H9 (cell line): ENCODE data around the gene DNAJB5. TPM values are rescaled to one million over a fixed set of nuclear protein-coding genes. Genes with fewer than 3 reads are reported as not detected.

ENCODE experiments used
- DNase-seq: peaks from one replicate; pipeline ENCODE4 v3.0.0-alpha.2; 2017
- H2AFZ ChIP-seq: one replicate; pipeline ENCODE4 v1.6.1; 2013; ENCODE audit warnings: mild to moderate bottlenecking, low read length, control low read depth, moderate library complexity
- H2AK5ac ChIP-seq: 2 replicates; pipeline ENCODE4 v1.6.1; 2013; ENCODE audit warnings: low read length, control low read depth, mixed read lengths; ENCODE audit not compliant: insufficient read length
- H2BK120ac ChIP-seq: one replicate; pipeline ENCODE4 v1.6.1; 2013; ENCODE audit warnings: low read depth, mild to moderate bottlenecking, low read length, control low read depth, inconsistent platforms; ENCODE audit not compliant: poor library complexity, severe bottlenecking
- H2BK12ac ChIP-seq: 2 replicates; pipeline ENCODE4 v1.6.1; 2013; ENCODE audit warnings: low read length, control low read depth, mixed read lengths, low read depth; ENCODE audit not compliant: insufficient read length
- H2BK15ac ChIP-seq: 2 replicates; pipeline ENCODE4 v1.6.1; 2013; ENCODE audit warnings: low read depth, low read length, control low read depth
- H2BK20ac ChIP-seq: one replicate; pipeline ENCODE4 v1.6.1; 2013; ENCODE audit warnings: low read depth, mild to moderate bottlenecking, low read length, control low read depth, inconsistent platforms; ENCODE audit not compliant: poor library complexity, severe bottlenecking
- H2BK5ac ChIP-seq: 2 replicates; pipeline ENCODE4 v1.6.1; 2013; ENCODE audit warnings: low read length, control low read depth, mixed read lengths; ENCODE audit not compliant: insufficient read length
- H3K14ac ChIP-seq: 2 replicates; pipeline ENCODE4 v1.6.1; 2013; ENCODE audit warnings: low read length, control low read depth; ENCODE audit not compliant: insufficient read depth
- H3K18ac ChIP-seq: 2 replicates; pipeline ENCODE4 v1.6.1; 2013; ENCODE audit warnings: low read depth, mild to moderate bottlenecking, mixed read lengths, low read length, control low read depth; ENCODE audit not compliant: insufficient read length
- H3K23ac ChIP-seq: 2 replicates; pipeline ENCODE4 v1.6.1; 2013; ENCODE audit warnings: low read length, control low read depth, mixed read lengths, low read depth; ENCODE audit not compliant: insufficient read length
- H3K23me2 ChIP-seq: 2 replicates; pipeline ENCODE4 v1.6.1; 2013; ENCODE audit warnings: low read depth, mild to moderate bottlenecking, mixed read lengths, low read length, control low read depth; ENCODE audit not compliant: insufficient read length, poor library complexity, severe bottlenecking
- H3K27ac ChIP-seq: 2 replicates; pipeline ENCODE4 v1.5.1; 2013; ENCODE audit warnings: low read length, control low read depth, mixed read lengths, low read depth; ENCODE audit not compliant: insufficient read length
- H3K27me3 ChIP-seq: 2 replicates; pipeline ENCODE4 v1.6.1; 2013; ENCODE audit warnings: low read length, control low read depth, inconsistent platforms; ENCODE audit not compliant: insufficient read depth
- H3K4ac ChIP-seq: 2 replicates; pipeline ENCODE4 v1.6.1; 2013; ENCODE audit warnings: low read depth, mild to moderate bottlenecking, control low read depth, inconsistent platforms, low read length, moderate library complexity
- H3K4me1 ChIP-seq: 2 replicates; pipeline ENCODE4 v1.6.1; 2013; ENCODE audit warnings: low read length, control low read depth, inconsistent platforms; ENCODE audit not compliant: insufficient read depth
- H3K4me2 ChIP-seq: 2 replicates; pipeline ENCODE4 v1.6.1; 2013; ENCODE audit warnings: low read length, control low read depth, mixed read lengths; ENCODE audit not compliant: insufficient read length, insufficient read depth
- H3K56ac ChIP-seq: 2 replicates; pipeline ENCODE4 v1.6.1; 2013; ENCODE audit warnings: low read depth, mild to moderate bottlenecking, mixed read lengths, low read length, control low read depth; ENCODE audit not compliant: insufficient read length
- H3K79me1 ChIP-seq: 2 replicates; pipeline ENCODE4 v1.6.1; 2013; ENCODE audit warnings: low read depth, mild to moderate bottlenecking, moderate library complexity, low read length, control low read depth, inconsistent platforms; ENCODE audit not compliant: insufficient read depth, poor library complexity, severe bottlenecking
- H3K79me2 ChIP-seq: 2 replicates; pipeline ENCODE4 v1.6.1; 2013; ENCODE audit warnings: low read length, control low read depth, inconsistent platforms; ENCODE audit not compliant: insufficient read depth
- H3K9ac ChIP-seq: 2 replicates; pipeline ENCODE4 v1.6.1; 2013; ENCODE audit warnings: low read length, control low read depth, mixed read lengths; ENCODE audit not compliant: insufficient read length; ENCODE audit errors: extremely low read depth
- H3K9me3 ChIP-seq: one replicate; pipeline ENCODE4 v1.6.1; 2013; ENCODE audit warnings: low read depth, low read length, inconsistent platforms; ENCODE audit not compliant: control insufficient read depth
- H3T11ph ChIP-seq: one replicate; pipeline ENCODE4 v1.6.1; 2013; ENCODE audit warnings: mild to moderate bottlenecking, low read length, control low read depth, inconsistent platforms
- H4K20me1 ChIP-seq: one replicate; pipeline ENCODE4 v1.6.1; 2013; ENCODE audit not compliant: control insufficient read depth, insufficient read length, insufficient read depth
- H4K5ac ChIP-seq: 2 replicates; pipeline ENCODE4 v1.6.1; 2013; ENCODE audit warnings: low read depth, mild to moderate bottlenecking, mixed read lengths, low read length, control low read depth; ENCODE audit not compliant: insufficient read length
- H4K8ac ChIP-seq: replicated peaks from 2 replicates; pipeline ENCODE4 v1.6.1; 2013; ENCODE audit warnings: low read length, control low read depth, mixed read lengths, low read depth; ENCODE audit not compliant: insufficient read length
- H4K91ac ChIP-seq: 2 replicates; pipeline ENCODE4 v1.6.1; 2013; ENCODE audit warnings: low read depth, mild to moderate bottlenecking, moderate library complexity, mixed read lengths, low read length, control low read depth; ENCODE audit not compliant: insufficient read length
- H3K27ac Mint-ChIP-seq, 3 experiments: 2 replicates in 2 of 3; 3 replicates in 1 of 3; pipeline ENCODE4 v1.8.0; 2020 to 2021; ENCODE audit warnings: mixed read lengths in 3 of 3, mild to moderate bottlenecking in 1 of 3, moderate library complexity in 1 of 3
- H3K27me3 Mint-ChIP-seq: 2 replicates; pipeline ENCODE4 v1.8.0; 2021; ENCODE audit warnings: low read depth, mild to moderate bottlenecking, moderate library complexity, mixed read lengths
- H3K36me3 Mint-ChIP-seq, 3 experiments: 2 replicates in 2 of 3; 3 replicates in 1 of 3; pipeline ENCODE4 v1.8.0; 2020 to 2021; ENCODE audit warnings: low read depth in 3 of 3, mixed read lengths in 3 of 3; ENCODE audit not compliant: insufficient read depth in 1 of 3
- H3K4me1 Mint-ChIP-seq, 2 experiments: 2 replicates each; pipeline ENCODE4 v1.8.0; 2020; ENCODE audit warnings: mixed read lengths in 2 of 2
- H3K4me3 Mint-ChIP-seq, 2 experiments: 2 replicates in 1 of 2; 3 replicates in 1 of 2; pipeline ENCODE4 v1.8.0; 2020 to 2021; ENCODE audit warnings: mild to moderate bottlenecking in 2 of 2, mixed read lengths in 2 of 2, moderate library complexity in 1 of 2
- H3K9me3 Mint-ChIP-seq, 2 experiments: 2 replicates in 1 of 2; 3 replicates in 1 of 2; pipeline ENCODE4 v1.8.0; 2020; ENCODE audit warnings: mild to moderate bottlenecking in 2 of 2, mixed read lengths in 2 of 2, moderate library complexity in 1 of 2
- WGBS: extraction: QIAGEN DNeasy Blood & Tissue Kit; methylation state at CpG from one replicate; pipeline ENCODE4 v1.1.7; 2013; ENCODE audit warnings: missing lambda C conversion rate, low lambda C conversion rate, mixed read lengths; ENCODE audit not compliant: insufficient read length; ENCODE audit errors: extremely low coverage; 5-methylcytosine and 5-hydroxymethylcytosine counted together
- total RNA-seq: library from RNA; stranded (reverse); gene quantifications from 2 replicates; pipeline ENCODE4 v1.2.1, GENCODE V29; 2021
- TF ChIP-seq, protein P1 (sequence below): fragments of 200-600 bp; sonication (generic); conservative IDR thresholded peaks from 3 replicates; pipeline ENCODE4 v1.8.0; 2021; ENCODE audit warnings: antibody characterized with exemption, mild to moderate bottlenecking

DNAJB5 gene
- total RNA-seq, 1 experiment from 2014 or later = 38.9 TPM

DNA sequence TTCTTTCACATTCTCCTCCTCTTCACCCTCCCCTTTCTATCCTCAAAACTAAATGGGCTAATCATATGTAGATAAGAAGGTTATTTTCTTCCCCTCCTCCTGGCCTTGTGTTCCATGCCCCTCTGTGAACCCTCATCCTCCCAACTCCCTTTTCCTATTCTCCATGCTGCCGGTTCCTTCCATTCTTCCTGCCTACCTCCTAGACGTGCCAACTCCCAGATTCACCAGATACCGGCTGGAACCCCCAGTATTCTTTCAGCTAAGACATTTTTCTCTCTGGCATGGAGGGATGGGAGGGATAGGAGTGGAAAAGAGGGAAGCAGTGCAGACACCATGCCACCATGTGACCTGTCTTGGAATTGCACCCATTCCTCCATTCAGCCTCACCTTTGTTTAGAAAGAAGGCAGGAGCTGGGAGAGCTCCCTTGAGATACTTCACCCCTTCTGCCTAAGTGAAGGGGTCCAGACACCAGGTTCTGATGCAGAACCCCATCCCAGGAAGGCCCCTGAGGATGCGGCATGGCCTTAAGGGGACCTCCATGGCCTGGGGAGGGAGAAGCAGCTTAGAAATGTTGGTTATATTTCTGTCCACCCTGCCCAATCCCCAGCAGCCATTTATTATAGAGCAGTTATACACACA is 4.8 kb downstream of the DNAJB5 start:
- Mint-ChIP-seq H3K27ac (peak overlapping the region; percentile 42 to 96 (median 87); a peak in 6 of 7 replicates), H3K27me3 (peaks cover 2% of the 10 kb centered on the region), H3K4me1 (peaks cover 41 to 49% of the 10 kb centered on the region in 2 experiments), H3K4me3 (peak overlapping the region; percentile 16 to 44), H3K36me3 (peaks cover 36 to 58% (median 46%) of the 10 kb centered on the region in 3 experiments), H3K9me3 (no peaks in the 10 kb centered on the region)
- peak; percentile 67 for DNase-seq
- Histone ChIP-seq H2BK20ac (no peak overlapping the region), H3T11ph (no peak overlapping the region), H3K18ac (no peak overlapping the region), H3K4ac (no peak overlapping the region), H3K9me3 (no peaks in the 10 kb centered on the region), H4K20me1 (no peaks in the 10 kb centered on the region), H2BK120ac (no peak overlapping the region), H4K91ac (no peak overlapping the region), H3K9ac (no peak overlapping the region), H3K79me2 (no peaks in the 10 kb centered on the region), H3K23me2 (peaks cover 9% of the 10 kb centered on the region), H2BK12ac (no peak overlapping the region), H3K4me2 (no peak overlapping the region), H4K8ac (no peak overlapping the region), H3K27ac (no peak overlapping the region), H3K4me1 (peaks cover 8% of the 10 kb centered on the region; the same call in 1 of the 2 replicates), H3K27me3 (no peaks in the 10 kb centered on the region), H3K79me1 (no peaks in the 10 kb centered on the region), H2AFZ (no peak overlapping the region), H3K14ac (no peak overlapping the region), H2BK5ac (no peak overlapping the region), H3K56ac (no peak overlapping the region), H4K5ac (no peak overlapping the region), H2BK15ac (no peak overlapping the region), H2AK5ac (no peak overlapping the region), H3K23ac (no peak overlapping the region)
- TF ChIP-seq, protein P1, sequence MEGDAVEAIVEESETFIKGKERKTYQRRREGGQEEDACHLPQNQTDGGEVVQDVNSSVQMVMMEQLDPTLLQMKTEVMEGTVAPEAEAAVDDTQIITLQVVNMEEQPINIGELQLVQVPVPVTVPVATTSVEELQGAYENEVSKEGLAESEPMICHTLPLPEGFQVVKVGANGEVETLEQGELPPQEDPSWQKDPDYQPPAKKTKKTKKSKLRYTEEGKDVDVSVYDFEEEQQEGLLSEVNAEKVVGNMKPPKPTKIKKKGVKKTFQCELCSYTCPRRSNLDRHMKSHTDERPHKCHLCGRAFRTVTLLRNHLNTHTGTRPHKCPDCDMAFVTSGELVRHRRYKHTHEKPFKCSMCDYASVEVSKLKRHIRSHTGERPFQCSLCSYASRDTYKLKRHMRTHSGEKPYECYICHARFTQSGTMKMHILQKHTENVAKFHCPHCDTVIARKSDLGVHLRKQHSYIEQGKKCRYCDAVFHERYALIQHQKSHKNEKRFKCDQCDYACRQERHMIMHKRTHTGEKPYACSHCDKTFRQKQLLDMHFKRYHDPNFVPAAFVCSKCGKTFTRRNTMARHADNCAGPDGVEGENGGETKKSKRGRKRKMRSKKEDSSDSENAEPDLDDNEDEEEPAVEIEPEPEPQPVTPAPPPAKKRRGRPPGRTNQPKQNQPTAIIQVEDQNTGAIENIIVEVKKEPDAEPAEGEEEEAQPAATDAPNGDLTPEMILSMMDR = peak; percentile 76
- WGBS = no CpG with 5 or more reads among the region's 4 CpGs
